Upper lobe of left lung (tissue), 4 donors: ENCODE results near the gene SLC29A3.

Source experiments
- POLR2AphosphoS5 ChIP-seq, 2 donors: sonication (generic); formaldehyde crosslinking; IDR thresholded peaks; one replicate each; pipeline ENCODE4 v1.5.1; 2017; ENCODE audit warnings: antibody characterized with exemption in 2 of 2
- TF ChIP-seq, protein P1 (sequence below), 6 experiments: fragments of 450-650 bp in 4 of 6; fragments of 200-600 bp in 2 of 6; sonication (generic) in 2 of 6; IDR thresholded peaks; one replicate each; pipeline ENCODE4 v1.5.1; 2016 to 2019; ENCODE audit warnings: antibody characterized with exemption in 6 of 6

DNA sequence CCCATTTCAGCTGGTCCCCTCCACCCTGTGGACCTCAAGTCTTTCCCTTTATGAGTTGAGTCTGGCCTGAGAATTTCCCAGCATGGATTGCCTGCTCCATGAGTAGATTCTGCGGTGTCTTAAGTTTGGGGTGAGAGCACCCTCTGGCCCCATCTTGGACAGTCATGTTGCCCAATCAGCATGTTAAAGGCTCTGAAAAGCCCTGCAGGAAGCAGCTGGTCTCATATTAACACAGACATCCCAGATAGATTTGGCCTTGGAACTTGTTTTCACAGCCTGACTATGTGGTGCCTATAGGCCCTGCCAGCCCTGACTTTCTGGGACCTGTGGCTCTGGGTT lies 15.5 kb upstream of the SLC29A3 start:
- TF ChIP-seq, protein P1, sequence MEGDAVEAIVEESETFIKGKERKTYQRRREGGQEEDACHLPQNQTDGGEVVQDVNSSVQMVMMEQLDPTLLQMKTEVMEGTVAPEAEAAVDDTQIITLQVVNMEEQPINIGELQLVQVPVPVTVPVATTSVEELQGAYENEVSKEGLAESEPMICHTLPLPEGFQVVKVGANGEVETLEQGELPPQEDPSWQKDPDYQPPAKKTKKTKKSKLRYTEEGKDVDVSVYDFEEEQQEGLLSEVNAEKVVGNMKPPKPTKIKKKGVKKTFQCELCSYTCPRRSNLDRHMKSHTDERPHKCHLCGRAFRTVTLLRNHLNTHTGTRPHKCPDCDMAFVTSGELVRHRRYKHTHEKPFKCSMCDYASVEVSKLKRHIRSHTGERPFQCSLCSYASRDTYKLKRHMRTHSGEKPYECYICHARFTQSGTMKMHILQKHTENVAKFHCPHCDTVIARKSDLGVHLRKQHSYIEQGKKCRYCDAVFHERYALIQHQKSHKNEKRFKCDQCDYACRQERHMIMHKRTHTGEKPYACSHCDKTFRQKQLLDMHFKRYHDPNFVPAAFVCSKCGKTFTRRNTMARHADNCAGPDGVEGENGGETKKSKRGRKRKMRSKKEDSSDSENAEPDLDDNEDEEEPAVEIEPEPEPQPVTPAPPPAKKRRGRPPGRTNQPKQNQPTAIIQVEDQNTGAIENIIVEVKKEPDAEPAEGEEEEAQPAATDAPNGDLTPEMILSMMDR (IDR thresholded peaks at IDR 0.05): no peak
- no peak for TF ChIP-seq POLR2AphosphoS5 (IDR thresholded peaks at IDR 0.05)
